ENCODE measurements around the gene DDX54.
"Not testable (repeated sequence)": the region's sequence is repeated elsewhere in the genome, so short reads cannot be mapped to it uniquely, and the experiment has no call there.

DDX54 gene

GRCh38 chr12:113220593-113221180 lies 35.4 kb upstream of the DDX54 start:
- DNase-seq (ENCODE audit: low read depth): no peak

GRCh38 chr12:113216027-113216426 lies 30.7 kb upstream of the DDX54 start:
- DNase-seq (ENCODE audit: low read depth): no peak

- peak; percentile 99 for DNase-seq (ENCODE audit: low read depth)
Measured at GRCh38 chr12:113214895-113215400, 29.7 kb upstream of the DDX54 start.

- no peak for DNase-seq (ENCODE audit: low read depth)
Measured at GRCh38 chr12:113211160-113211559, 25.9 kb upstream of the DDX54 start.

- no peak for DNase-seq (ENCODE audit: low read depth)
Measured at GRCh38 chr12:113208041-113208934, 23.0 kb upstream of the DDX54 start.

GRCh38 chr12:113207613-113208040 lies 22.3 kb upstream of the DDX54 start:
- DNase-seq (ENCODE audit: low read depth): no peak

GRCh38 chr12:113206802-113207201 lies 21.5 kb upstream of the DDX54 start:
- not testable (repeated sequence) for DNase-seq (ENCODE audit: low read depth)

- no peak for DNase-seq (ENCODE audit: low read depth)
Measured at GRCh38 chr12:113204804-113205203, 19.5 kb upstream of the DDX54 start.

GRCh38 chr12:113203852-113204760 lies 18.8 kb upstream of the DDX54 start:
- peak; percentile 74 for DNase-seq (ENCODE audit: low read depth)

GRCh38 chr12:113202300-113203075 lies 17.2 kb upstream of the DDX54 start:
- DNase-seq (ENCODE audit: low read depth): no peak

GRCh38 chr12:113201187-113202177 lies 16.2 kb upstream of the DDX54 start:
- no peak for DNase-seq (ENCODE audit: low read depth)

- no peak for DNase-seq (ENCODE audit: low read depth)
Measured at GRCh38 chr12:113200021-113200797, 14.9 kb upstream of the DDX54 start.

GRCh38 chr12:113198296-113198695 lies 13.0 kb upstream of the DDX54 start:
- no peak for DNase-seq (ENCODE audit: low read depth)

GRCh38 chr12:113197518-113198077 lies 12.3 kb upstream of the DDX54 start:
- no peak for DNase-seq (ENCODE audit: low read depth)

GRCh38 chr12:113196990-113197389 lies 11.7 kb upstream of the DDX54 start:
- DNase-seq (ENCODE audit: low read depth): peak; percentile 82

GRCh38 chr12:113196582-113196981 lies 11.3 kb upstream of the DDX54 start:
- no peak for DNase-seq (ENCODE audit: low read depth)

- no peak for DNase-seq (ENCODE audit: low read depth)
Measured at GRCh38 chr12:113195598-113195997, 10.3 kb upstream of the DDX54 start.

GRCh38 chr12:113194971-113195391 lies 9.7 kb upstream of the DDX54 start:
- peak; percentile 68 for DNase-seq (ENCODE audit: low read depth)

GRCh38 chr12:113191227-113191626 lies 5.9 kb upstream of the DDX54 start:
- DNase-seq (ENCODE audit: low read depth): no peak

All from iris pigment epithelial cell (primary cell).